Vagina (tissue), 2 donors: ENCODE data around the gene NBPF1. TPM values are rescaled to one million over a fixed set of nuclear protein-coding genes. Genes with fewer than 3 reads are reported as not detected.
"Not testable (repeated sequence)": the region's sequence is repeated elsewhere in the genome, so short reads cannot be mapped to it uniquely, and the experiment has no call there.

Experiments used
- DNase-seq, 2 donors: peaks; one replicate each; pipeline ENCODE4 v3.0.0-alpha.2; 2017; ENCODE audit errors: extremely low spot score in 2 of 2
- H3K27ac ChIP-seq: fragments of 200-600 bp; sonication (generic); one replicate; pipeline ENCODE4 v1.5.1; 2019
- H3K27me3 ChIP-seq: fragments of 200-600 bp; sonication (generic); one replicate; pipeline ENCODE4 v1.5.1; 2019
- H3K36me3 ChIP-seq, 2 donors: fragments of 200-600 bp; sonication (generic); one replicate each; pipeline ENCODE4 v1.5.1; 2017 to 2019
- H3K4me1 ChIP-seq: fragments of 200-600 bp; sonication (generic); one replicate; pipeline ENCODE4 v1.5.1; 2019
- H3K4me3 ChIP-seq, 2 donors: fragments of 200-600 bp; sonication (generic); 1 replicate in 1 of 2; 2 replicates in 1 of 2; pipeline ENCODE4 v1.5.1; 2016 to 2019
- H3K9me3 ChIP-seq: fragments of 200-600 bp; sonication (generic); one replicate; pipeline ENCODE4 v1.5.1; 2019
- POLR2A ChIP-seq, 2 donors: fragments of 450-650 bp; IDR thresholded peaks; one replicate each; pipeline ENCODE4 v1.6.1; 2017; ENCODE audit warnings: antibody characterized with exemption in 2 of 2, mild to moderate bottlenecking in 2 of 2, moderate library complexity in 2 of 2
- POLR2AphosphoS5 ChIP-seq, 2 donors: sonication (generic); formaldehyde crosslinking; IDR thresholded peaks; one replicate each; pipeline ENCODE4 v1.9.0; 2017; ENCODE audit warnings: antibody characterized with exemption in 2 of 2, mild to moderate bottlenecking in 2 of 2, low read depth in 1 of 2; ENCODE audit not compliant: insufficient read depth in 1 of 2
- intact Hi-C: fragments of 100-400 bp; cut with DNase I; formaldehyde crosslinking; loops from one replicate; pipeline ENCODE4 v1.15.1; 2023
- total RNA-seq: library from RNA; depleted of rRNA; stranded (reverse); fragments of >200 nt; gene quantifications from one replicate; pipeline ENCODE4 v1.2.3, GENCODE V29; 2016
- TF ChIP-seq, protein P1 (sequence below), 3 experiments: fragments of 450-650 bp in 2 of 3; fragments of 200-600 bp in 1 of 3; sonication (generic) in 1 of 3; IDR thresholded peaks; one replicate each; pipeline ENCODE4 v1.5.1; 2017 to 2019; ENCODE audit warnings: antibody characterized with exemption in 3 of 3, mild to moderate bottlenecking in 2 of 3, moderate library complexity in 2 of 3

NBPF1 gene
- total RNA-seq, 1 donor from 2014 or later: 45.9 TPM

DNA sequence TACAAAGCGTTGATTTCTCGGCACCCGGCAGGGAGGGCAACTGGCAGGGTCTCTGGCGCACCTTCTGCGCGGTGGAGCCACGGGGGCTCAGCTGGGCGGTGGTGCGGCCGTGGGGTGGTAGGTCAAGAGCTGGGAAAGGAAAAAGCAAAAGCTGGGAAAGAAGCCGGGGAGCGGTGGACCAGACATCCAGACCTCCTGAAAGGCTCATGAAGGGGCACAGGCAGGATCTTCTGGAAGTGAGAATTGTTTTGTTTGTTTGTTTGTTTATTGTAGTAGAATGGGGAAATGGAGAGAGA lies 92.1 kb downstream of the NBPF1 start:
- H3K36me3 ChIP-seq: no peaks in the 10 kb centered on the region
- no peak overlapping the region for H3K27ac ChIP-seq
- TF ChIP-seq POLR2AphosphoS5 (IDR thresholded peaks at IDR 0.05; ENCODE audit: insufficient read depth in 1 of 2, low read depth in 1 of 2): no peak
- TF ChIP-seq POLR2A (IDR thresholded peaks at IDR 0.05): no peak
- TF ChIP-seq, protein P1, sequence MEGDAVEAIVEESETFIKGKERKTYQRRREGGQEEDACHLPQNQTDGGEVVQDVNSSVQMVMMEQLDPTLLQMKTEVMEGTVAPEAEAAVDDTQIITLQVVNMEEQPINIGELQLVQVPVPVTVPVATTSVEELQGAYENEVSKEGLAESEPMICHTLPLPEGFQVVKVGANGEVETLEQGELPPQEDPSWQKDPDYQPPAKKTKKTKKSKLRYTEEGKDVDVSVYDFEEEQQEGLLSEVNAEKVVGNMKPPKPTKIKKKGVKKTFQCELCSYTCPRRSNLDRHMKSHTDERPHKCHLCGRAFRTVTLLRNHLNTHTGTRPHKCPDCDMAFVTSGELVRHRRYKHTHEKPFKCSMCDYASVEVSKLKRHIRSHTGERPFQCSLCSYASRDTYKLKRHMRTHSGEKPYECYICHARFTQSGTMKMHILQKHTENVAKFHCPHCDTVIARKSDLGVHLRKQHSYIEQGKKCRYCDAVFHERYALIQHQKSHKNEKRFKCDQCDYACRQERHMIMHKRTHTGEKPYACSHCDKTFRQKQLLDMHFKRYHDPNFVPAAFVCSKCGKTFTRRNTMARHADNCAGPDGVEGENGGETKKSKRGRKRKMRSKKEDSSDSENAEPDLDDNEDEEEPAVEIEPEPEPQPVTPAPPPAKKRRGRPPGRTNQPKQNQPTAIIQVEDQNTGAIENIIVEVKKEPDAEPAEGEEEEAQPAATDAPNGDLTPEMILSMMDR (IDR thresholded peaks at IDR 0.05): no peak
- peak overlapping the region in 1 of 2 donors; percentile 3 for H3K4me3 ChIP-seq
- DNase-seq: no peak
- no peaks in the 10 kb centered on the region for H3K4me1 ChIP-seq
- intact Hi-C loops: no loop called here
- no peaks in the 10 kb centered on the region for H3K9me3 ChIP-seq
- H3K27me3 ChIP-seq: no peaks in the 10 kb centered on the region

DNA sequence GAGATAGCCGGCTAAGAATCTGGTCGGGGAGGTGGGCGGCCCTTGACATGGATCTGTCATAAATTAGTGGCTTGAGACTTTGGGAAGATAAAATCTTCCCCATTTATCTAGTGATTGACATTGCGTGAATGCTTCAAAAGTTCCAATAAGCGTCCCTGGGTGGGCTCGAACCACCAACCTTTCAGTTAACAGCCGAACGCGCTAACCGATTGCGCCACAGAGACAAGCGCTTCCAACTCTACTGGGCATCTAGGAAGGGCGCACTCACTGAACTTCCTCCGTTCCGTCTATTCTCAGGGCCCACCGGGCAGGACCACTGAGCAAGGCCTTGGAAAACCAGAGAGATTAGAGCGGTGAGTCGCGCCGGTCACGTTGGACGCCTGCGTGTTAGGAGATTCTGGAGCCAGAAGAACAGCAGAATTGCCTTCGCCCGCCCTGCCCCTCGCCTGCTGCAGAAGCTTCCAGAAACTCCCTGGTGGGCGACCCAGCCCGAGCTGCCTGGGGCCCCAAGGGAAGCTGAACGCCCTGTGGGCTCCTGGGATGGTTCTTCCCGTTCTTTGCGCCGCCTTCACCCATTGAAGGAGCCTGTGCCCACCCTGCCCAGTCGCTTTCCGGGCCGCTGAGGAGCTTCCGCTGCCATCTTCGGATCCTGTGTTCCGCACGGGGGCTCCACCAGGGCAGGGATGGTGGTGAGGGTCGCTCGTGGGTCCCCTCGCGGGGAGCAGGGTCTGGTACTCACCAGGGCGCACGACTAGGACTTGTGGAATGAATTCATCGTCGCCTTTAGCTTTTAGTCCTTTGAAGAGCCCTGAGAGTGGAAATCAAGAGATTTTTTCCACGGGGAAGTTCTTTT lies 92.7 kb downstream of the NBPF1 start:
- H3K4me1 ChIP-seq, H3K36me3 ChIP-seq, H3K27ac ChIP-seq, H3K27me3 ChIP-seq, intact Hi-C loops, DNase-seq, H3K9me3 ChIP-seq: not testable (repeated sequence)
- peak overlapping the region in 1 of 2 donors; percentile 3 for H3K4me3 ChIP-seq

DNA sequence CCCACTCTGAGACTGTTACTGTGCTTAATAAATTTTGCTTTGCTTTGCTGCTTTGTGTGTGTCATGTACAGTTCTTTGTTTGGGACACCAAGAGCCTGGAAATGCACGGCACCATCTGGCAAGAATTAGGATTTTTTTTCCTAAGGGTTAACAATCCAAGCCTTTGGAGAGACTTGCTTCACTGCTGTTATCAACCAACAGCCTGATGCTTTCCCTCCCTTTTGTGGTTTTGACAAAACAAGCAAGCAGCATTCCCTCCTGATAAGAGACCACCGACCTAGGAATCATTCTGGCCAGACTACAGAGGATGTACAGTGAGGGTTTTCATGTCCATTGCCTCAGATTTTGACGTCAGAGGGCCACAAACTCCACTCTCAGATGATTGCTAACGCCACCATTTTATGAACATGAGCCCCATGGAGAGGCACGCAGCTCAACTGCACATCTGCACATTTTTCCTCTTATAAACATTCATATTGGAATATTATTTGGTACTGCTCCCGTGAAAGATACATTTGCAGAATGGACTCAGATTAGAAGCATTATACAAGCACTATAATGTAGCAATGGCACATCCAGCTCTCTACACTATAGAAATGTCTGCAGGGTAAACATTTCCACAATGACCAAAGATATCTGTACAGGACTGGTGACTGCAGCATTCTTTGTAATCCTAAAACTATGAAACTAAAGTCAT lies 94.0 kb downstream of the NBPF1 start:
- H3K4me3 ChIP-seq, H3K27ac ChIP-seq, DNase-seq, intact Hi-C loops, H3K27me3 ChIP-seq, H3K9me3 ChIP-seq, H3K4me1 ChIP-seq, H3K36me3 ChIP-seq: not testable (repeated sequence)

DNA sequence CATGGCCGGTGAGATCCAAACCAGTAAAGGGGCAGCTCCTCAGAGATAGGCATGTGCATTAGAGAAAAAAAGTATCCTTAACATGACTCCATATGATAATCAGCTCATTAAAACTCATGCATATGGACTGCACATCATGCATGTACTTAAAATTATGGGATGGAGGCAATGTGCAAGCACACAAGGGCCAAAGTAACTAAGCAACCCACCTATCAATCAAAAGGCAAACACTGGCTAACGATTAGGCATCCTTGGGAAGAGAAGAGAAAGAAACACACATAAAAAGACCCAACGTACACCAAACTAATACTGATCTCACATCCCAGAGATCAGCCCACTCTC lies 94.5 kb downstream of the NBPF1 start:
- DNase-seq, H3K27me3 ChIP-seq, intact Hi-C loops, H3K4me3 ChIP-seq, H3K4me1 ChIP-seq, H3K36me3 ChIP-seq, H3K27ac ChIP-seq, H3K9me3 ChIP-seq: not testable (repeated sequence)

- H3K36me3 ChIP-seq, H3K27ac ChIP-seq, H3K4me1 ChIP-seq, H3K27me3 ChIP-seq, DNase-seq, H3K4me3 ChIP-seq, intact Hi-C loops, H3K9me3 ChIP-seq: not testable (repeated sequence)
Observed at GRCh38 chr1:16516694-16517410, 96.5 kb downstream of the NBPF1 start.

GRCh38 chr1:16514107-16515055 lies 99.0 kb downstream of the NBPF1 start, which contains the start of gene RNU1-1:
Gene RNU1-1 (minus strand): TSS chr1:16514285.
- H3K4me1 ChIP-seq, H3K27me3 ChIP-seq, H3K9me3 ChIP-seq, intact Hi-C loops, H3K36me3 ChIP-seq: not testable (repeated sequence)
- peak in 1 of 2 donors; percentile 82 for TF ChIP-seq POLR2AphosphoS5 (IDR thresholded peaks at IDR 0.05; ENCODE audit: insufficient read depth in 1 of 2, low read depth in 1 of 2)
- DNase-seq: peak in 1 of 2 donors; percentile 90
- peak within 1 kb of the TSS; percentile 53 for H3K27ac ChIP-seq
- peak within 1 kb of the TSS in 1 of 2 donors; percentile 34 for H3K4me3 ChIP-seq

- H3K9me3 ChIP-seq, DNase-seq, intact Hi-C loops, H3K4me1 ChIP-seq, H3K36me3 ChIP-seq, H3K27me3 ChIP-seq: not testable (repeated sequence)
- peak overlapping the region; percentile 53 for H3K27ac ChIP-seq
- peak overlapping the region in 1 of 2 donors; percentile 30 for H3K4me3 ChIP-seq
Observed at GRCh38 chr1:16513412-16514106, 99.8 kb downstream of the NBPF1 start.

DNA sequence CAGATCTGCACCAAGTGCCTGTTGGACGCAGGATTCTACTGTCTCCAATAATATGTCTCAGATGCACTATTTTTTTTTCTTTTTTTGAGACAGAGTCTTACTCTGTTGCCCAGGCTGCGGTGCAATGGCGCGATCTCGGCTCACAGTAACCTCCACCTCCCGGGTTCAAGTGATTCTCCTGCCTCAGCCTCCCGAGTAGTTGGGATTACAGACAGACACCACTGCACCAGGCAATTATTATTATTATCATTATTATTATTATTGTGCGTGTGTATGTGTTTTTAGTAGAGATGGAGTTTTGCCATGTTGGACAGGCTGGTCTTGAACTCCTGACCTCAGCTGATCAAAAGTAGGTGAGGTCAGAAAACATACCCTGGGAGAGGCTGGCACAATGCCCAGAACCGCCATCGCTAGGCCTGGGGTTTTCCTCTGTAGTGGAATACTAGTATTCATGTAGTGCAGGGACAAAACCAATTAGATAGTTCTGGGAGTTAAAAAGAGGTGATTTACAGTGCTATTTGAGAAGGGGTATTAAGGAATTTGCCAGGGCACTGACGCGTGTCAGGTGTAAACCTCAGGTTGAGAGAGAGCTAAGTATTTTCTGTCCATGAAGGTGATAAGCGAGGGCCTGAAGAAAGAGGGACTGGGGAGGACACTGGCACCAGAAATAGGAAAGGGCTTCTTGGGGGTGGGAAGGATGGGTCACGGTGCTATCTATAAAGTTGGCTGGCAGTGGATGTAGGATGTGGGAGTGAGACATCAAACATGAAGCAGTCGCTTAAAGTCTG lies 100.5 kb downstream of the NBPF1 start:
- DNase-seq, intact Hi-C loops, H3K4me1 ChIP-seq, H3K27me3 ChIP-seq, H3K4me3 ChIP-seq, H3K9me3 ChIP-seq, H3K36me3 ChIP-seq: not testable (repeated sequence)
- peak overlapping the region; percentile 53 for H3K27ac ChIP-seq
